SU-DHL-6 (cell line): ENCODE data around the gene STK39.

ENCODE experiments used
- H2AFZ ChIP-seq: fragments of 200-600 bp; sonication (generic); 2 replicates; pipeline ENCODE4 v1.6.1; 2014; ENCODE audit warnings: low read depth, mild to moderate bottlenecking, moderate library complexity, mixed read lengths, antibody characterized with exemption, low read length; ENCODE audit not compliant: severe bottlenecking
- H3F3A ChIP-seq: fragments of 200-600 bp; shearing (Covaris generic); 2 replicates; pipeline ENCODE4 v1.6.0; 2016; ENCODE audit warnings: antibody characterized with exemption, mild to moderate bottlenecking; ENCODE audit not compliant: insufficient read depth
- H3K27ac ChIP-seq: fragments of 200-600 bp; sonication (generic); 2 replicates; pipeline ENCODE4 v1.5.1; 2016; ENCODE audit warnings: low read depth, mild to moderate bottlenecking, low read length, moderate library complexity, mixed read lengths
- H3K27me3 ChIP-seq: fragments of 200-600 bp; sonication (generic), shearing (Covaris generic); 2 replicates; pipeline ENCODE4 v1.6.0; 2014; ENCODE audit warnings: mild to moderate bottlenecking, low read length
- H3K36me3 ChIP-seq: fragments of 200-600 bp; sonication (generic); 2 replicates; pipeline ENCODE4 v1.6.1; 2014; ENCODE audit warnings: mild to moderate bottlenecking, low read length, mixed read lengths
- H3K4me2 ChIP-seq: fragments of 300-600, 200-600 bp; shearing (Covaris generic), sonication (generic); 2 replicates; pipeline ENCODE4 v1.6.0; 2014; ENCODE audit warnings: low read length, low read depth, mild to moderate bottlenecking; ENCODE audit not compliant: poor library complexity, severe bottlenecking
- H3K4me3 ChIP-seq: fragments of 200-600 bp; sonication (generic); 2 replicates; pipeline ENCODE4 v1.5.1; 2014; ENCODE audit warnings: antibody characterized with exemption, low read length, mild to moderate bottlenecking, mixed read lengths; ENCODE audit not compliant: insufficient read depth, poor library complexity, severe bottlenecking
- H3K79me2 ChIP-seq: fragments of 200-600 bp; sonication (generic); 2 replicates; pipeline ENCODE4 v1.6.1; 2014; ENCODE audit warnings: mild to moderate bottlenecking, low read length, moderate library complexity; ENCODE audit not compliant: insufficient read depth
- H3K9ac ChIP-seq: fragments of 200-600 bp; sonication (generic); 2 replicates; pipeline ENCODE4 v1.7.0; 2014; ENCODE audit warnings: mild to moderate bottlenecking, low read length
- H3K9me2 ChIP-seq: fragments of 200-600 bp; sonication (generic); replicated peaks from 2 replicates; pipeline ENCODE4 v1.6.1; 2014; ENCODE audit warnings: low read length; ENCODE audit not compliant: insufficient read depth
- H3K9me3 ChIP-seq: fragments of 200-600 bp; sonication (generic); 2 replicates; pipeline ENCODE4 v1.6.1; 2014; ENCODE audit warnings: low read length, mixed read lengths; ENCODE audit not compliant: insufficient read depth
- H4K20me1 ChIP-seq: fragments of 200-600 bp; sonication (generic); 2 replicates; pipeline ENCODE4 v1.6.1; 2014; ENCODE audit warnings: low read depth, mild to moderate bottlenecking, antibody characterized with exemption, low read length, moderate library complexity, mixed read lengths
- CTCF ChIP-seq: fragments of 200-600 bp; sonication (generic); IDR thresholded peaks from one replicate; pipeline ENCODE4 v1.5.1; 2017; ENCODE audit warnings: antibody characterized with exemption, mild to moderate bottlenecking, low read length, moderate library complexity; ENCODE audit not compliant: insufficient read depth, poor library complexity, severe bottlenecking
- EZH2phosphoT487 ChIP-seq: fragments of 200-600 bp; sonication (generic), shearing (Covaris generic); conservative IDR thresholded peaks from 2 replicates; pipeline ENCODE4 v1.6.1; 2018; ENCODE audit warnings: mild to moderate bottlenecking, antibody characterized with exemption, low read length, moderate library complexity, mixed read lengths

STK39 gene

GRCh38 chr2:168172071-168172470, 75.3 kb downstream of the STK39 start:
- Histone ChIP-seq H3K4me3 (no peak overlapping the region), H2AFZ (no peak overlapping the region), H3K27ac (no peak overlapping the region), H3K79me2 (no peaks in the 10 kb centered on the region), H3F3A (no peaks in the 10 kb centered on the region), H3K9me3 (no peaks in the 10 kb centered on the region), H3K9me2 (no peaks in the 10 kb centered on the region), H4K20me1 (no peaks in the 10 kb centered on the region), H3K36me3 (no peaks in the 10 kb centered on the region), H3K27me3 (no peaks in the 10 kb centered on the region), H3K4me2 (no peak overlapping the region), H3K9ac (no peak overlapping the region)
- TF ChIP-seq EZH2phosphoT487 (no peak), CTCF (no peak)

- Histone ChIP-seq H3K9me2 (no peaks in the 10 kb centered on the region), H3F3A (no peaks in the 10 kb centered on the region), H3K36me3 (no peaks in the 10 kb centered on the region), H3K79me2 (no peaks in the 10 kb centered on the region), H3K27me3 (no peaks in the 10 kb centered on the region), H3K9ac (no peak overlapping the region), H3K4me3 (no peak overlapping the region), H3K4me2 (no peak overlapping the region), H4K20me1 (no peaks in the 10 kb centered on the region), H3K9me3 (no peaks in the 10 kb centered on the region), H2AFZ (no peak overlapping the region), H3K27ac (no peak overlapping the region)
- TF ChIP-seq EZH2phosphoT487, result no peak
- TF ChIP-seq CTCF, result no peak
Measured at GRCh38 chr2:168171059-168171762, 76.2 kb downstream of the STK39 start.

GRCh38 chr2:168169097-168169745, 78.2 kb downstream of the STK39 start:
- no peak overlapping the region for H3K4me3 ChIP-seq
- no peaks in the 10 kb centered on the region for H3K36me3 ChIP-seq
- no peak overlapping the region for H3K4me2 ChIP-seq
- no peaks in the 10 kb centered on the region for H3K79me2 ChIP-seq
- H4K20me1 ChIP-seq, result no peaks in the 10 kb centered on the region
- no peaks in the 10 kb centered on the region for H3K9me3 ChIP-seq
- H3K27me3 ChIP-seq, result no peaks in the 10 kb centered on the region
- no peaks in the 10 kb centered on the region for H3K9me2 ChIP-seq
- TF ChIP-seq CTCF (no peak), EZH2phosphoT487 (no peak)
- H3K27ac ChIP-seq, result no peak overlapping the region
- no peaks in the 10 kb centered on the region for H3F3A ChIP-seq
- H3K9ac ChIP-seq, result no peak overlapping the region
- no peak overlapping the region for H2AFZ ChIP-seq
